Stimulated activated CD4-positive, alpha-beta T cell treated with anti-CD3 and anti-CD28 coated beads, Interleukin-2, amount 100 ng/mL, for 48 hours (primary cell): Measurements from ENCODE around the gene CENPU.
A peak's percentile ranks its signal among the peaks of the same experiment; 100 is the strongest.
"Not testable (repeated sequence)": the region's sequence is repeated elsewhere in the genome, so short reads cannot be mapped to it uniquely, and the experiment has no call there.

Experiments used
- DNase-seq, 2 donors: peaks; one replicate each; pipeline ENCODE4 v3.0.0-alpha.2; 2020

Gene CENPU, protein sequence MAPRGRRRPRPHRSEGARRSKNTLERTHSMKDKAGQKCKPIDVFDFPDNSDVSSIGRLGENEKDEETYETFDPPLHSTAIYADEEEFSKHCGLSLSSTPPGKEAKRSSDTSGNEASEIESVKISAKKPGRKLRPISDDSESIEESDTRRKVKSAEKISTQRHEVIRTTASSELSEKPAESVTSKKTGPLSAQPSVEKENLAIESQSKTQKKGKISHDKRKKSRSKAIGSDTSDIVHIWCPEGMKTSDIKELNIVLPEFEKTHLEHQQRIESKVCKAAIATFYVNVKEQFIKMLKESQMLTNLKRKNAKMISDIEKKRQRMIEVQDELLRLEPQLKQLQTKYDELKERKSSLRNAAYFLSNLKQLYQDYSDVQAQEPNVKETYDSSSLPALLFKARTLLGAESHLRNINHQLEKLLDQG

GRCh38 chr4:184733654-184734524, at the start of gene CENPU:
TSS of gene CENPU (minus strand) at chr4:184734096. CDS start at chr4:184734062, 34 bp downstream.
- DNase-seq = peak; percentile 92 to 94

DNA sequence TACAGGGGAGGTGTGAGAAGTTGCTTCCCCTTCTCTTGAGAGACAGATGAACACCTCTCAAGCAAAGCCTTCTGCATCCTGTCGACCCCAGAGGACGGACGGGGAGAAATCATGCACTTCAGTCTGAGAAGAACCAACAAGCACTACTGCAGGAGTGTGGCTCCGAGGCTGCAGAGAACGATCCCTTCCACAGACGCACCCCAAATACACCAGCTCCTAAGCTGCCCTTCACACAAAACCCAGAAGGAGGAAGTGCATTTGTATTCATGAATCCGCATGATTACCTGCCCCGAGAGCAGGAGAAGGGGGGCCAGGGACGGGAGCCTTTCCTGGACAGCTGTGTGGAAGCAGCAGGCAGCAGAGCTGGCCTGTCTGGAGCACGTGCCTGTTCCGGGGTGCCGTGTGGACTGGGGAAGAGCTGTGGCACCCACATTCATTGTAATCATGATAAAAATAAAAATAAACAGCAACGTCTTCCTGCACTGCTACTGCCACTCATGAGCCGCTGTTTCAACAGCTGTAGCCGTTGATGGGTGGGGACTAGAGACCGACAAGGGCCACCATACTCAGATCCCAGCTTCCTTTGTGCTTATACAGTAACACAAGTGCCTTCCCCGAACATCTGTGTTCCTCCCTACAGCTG, 49.0 kb upstream of the CENPU start:
- no peak for DNase-seq

DNA sequence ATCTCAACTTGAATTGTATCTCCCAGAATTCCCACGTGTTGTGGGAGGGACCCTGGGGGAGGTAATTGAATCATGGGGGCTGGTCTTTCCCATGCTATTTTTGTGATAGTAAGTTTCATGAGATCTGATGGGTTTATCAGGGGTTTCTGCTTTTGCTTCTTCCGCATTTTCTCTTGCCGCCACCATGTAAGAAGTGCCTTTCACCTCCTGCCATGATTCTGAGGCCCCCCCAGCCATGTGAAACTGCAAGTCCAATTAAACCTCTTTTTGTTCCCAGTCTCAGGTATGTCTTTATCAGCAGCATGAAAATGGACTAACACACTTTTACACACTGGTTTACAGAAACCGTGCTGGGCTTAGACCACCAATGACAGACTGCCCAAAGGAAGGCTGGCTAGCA, 45.3 kb upstream of the CENPU start:
- DNase-seq = not testable (repeated sequence)

DNA sequence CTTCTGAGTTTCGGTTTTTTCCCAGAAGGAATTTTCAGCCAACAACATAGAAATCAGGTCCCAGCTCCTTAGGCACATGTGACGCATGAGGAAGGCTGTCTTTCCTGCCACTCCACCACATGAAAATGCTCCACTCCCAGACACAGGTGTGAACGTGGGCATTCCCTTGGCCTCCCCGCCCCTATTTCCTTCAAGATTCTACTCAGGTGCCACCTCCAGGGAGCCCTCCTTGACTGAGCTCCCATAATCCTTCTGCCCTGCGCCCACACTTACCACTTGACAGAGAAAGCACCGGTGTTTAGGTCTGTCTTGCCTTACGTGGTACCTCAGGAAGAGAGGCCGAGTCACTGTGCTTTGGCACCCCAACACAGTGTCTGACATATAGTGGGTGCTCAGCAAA, 44.4 kb upstream of the CENPU start:
- DNase-seq = no peak

GRCh38 chr4:184776821-184777220, 42.9 kb upstream of the CENPU start:
- no peak for DNase-seq

GRCh38 chr4:184775854-184776555, 42.1 kb upstream of the CENPU start:
- no peak for DNase-seq

DNA sequence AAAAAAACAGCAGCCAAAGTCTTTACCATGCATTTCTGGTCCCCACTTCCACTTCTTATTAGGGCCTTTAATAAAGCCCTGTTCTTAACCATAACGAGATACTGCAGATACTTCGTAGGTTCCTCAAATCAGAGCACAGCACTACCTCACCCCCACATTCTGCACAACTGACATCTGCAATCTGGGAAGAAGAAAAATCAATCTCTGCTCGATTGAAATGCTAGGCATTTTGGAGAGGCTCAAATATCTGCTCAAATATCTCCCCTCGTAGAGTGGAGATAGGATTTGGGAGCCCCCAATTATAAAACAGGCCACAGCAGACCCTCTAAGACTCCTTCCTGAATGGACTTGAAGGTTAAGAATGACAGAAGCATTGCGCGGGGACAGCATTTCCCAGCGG, 40.3 kb upstream of the CENPU start:
- DNase-seq = no peak

- DNase-seq = no peak
Observed at GRCh38 chr4:184771416-184771815, 37.5 kb upstream of the CENPU start.

- no peak for DNase-seq
Observed at GRCh38 chr4:184769141-184769765, 35.4 kb upstream of the CENPU start.

GRCh38 chr4:184768296-184768695, 34.4 kb upstream of the CENPU start:
- no peak for DNase-seq

DNA sequence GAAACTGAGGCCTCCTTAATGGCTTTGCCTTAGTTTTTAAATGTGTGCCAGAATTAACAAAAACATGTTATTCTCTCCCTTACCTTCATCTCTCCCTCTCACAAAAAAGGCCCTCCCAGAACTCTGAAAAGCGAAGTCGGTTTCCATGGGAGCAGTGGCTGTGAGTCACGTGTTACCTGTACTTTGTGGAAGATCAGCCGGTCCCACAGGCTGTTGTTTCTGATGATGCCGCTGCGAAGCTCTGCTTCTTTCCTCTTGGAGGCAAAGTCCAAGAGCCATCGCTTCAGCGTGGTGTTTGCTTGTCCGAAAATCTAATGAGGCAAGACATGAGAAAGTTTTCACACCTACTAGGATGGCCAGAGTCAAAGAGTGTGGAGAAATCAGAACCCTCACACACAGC, 32.5 kb upstream of the CENPU start:
- no peak for DNase-seq

GRCh38 chr4:184765473-184766340, 31.8 kb upstream of the CENPU start:
- no peak for DNase-seq

- DNase-seq = no peak
Observed at GRCh38 chr4:184764601-184765000, 30.7 kb upstream of the CENPU start.

DNA sequence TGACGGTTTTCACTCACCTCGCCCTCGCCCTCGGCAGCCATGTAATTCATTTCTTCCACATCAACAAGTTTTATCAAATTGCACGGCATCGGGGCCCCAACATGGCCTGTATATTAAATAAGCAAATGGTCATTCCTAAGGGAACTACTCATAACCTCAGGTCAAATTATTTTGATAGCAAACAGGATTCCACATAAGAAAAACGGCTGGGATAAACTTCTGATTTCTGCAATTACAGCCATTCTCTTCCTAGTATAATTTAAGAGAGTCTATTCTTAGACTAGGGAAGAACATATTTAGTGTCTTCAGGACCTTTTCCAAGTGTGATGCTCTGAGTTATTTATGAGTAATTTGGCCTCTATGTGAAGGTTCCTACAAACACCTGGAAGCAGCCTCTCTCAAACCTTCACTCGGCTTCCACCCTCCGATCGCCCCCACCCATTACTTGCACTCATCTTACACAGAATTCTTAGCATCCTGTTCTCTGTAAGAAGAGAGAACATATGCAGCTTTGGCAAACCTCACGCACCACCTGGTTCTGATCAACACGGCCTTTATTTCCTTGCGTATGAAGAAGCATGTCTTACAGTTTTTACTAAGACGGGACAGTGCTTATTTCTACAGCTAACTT, 29.4 kb upstream of the CENPU start:
- DNase-seq = no peak

GRCh38 chr4:184762100-184762499, 28.2 kb upstream of the CENPU start:
- DNase-seq = peak in 1 of 2 donors; percentile 18

DNA sequence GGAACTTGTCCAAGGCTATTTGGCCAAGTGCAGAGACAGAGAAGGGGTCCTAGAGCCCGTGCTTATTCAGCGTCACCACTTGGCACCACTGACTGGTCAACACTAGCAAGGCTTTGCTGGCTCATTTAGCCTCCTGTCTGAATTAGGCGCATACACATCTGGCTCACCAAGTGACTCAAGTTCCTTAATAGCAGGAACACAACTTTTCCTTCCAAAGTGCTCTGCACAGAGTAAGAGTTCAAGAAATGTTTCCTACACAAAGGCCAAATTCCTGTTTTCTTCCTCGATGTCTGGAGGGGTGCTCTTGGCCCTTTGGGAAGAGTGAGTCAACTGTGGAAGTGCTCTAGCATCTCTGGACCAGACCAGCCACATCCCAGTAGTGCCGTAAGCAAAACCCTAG, 26.8 kb upstream of the CENPU start:
- no peak for DNase-seq

GRCh38 chr4:184757810-184758209, 23.9 kb upstream of the CENPU start:
- no peak for DNase-seq

- no peak for DNase-seq
Observed at GRCh38 chr4:184756399-184756798, 22.5 kb upstream of the CENPU start.

DNA sequence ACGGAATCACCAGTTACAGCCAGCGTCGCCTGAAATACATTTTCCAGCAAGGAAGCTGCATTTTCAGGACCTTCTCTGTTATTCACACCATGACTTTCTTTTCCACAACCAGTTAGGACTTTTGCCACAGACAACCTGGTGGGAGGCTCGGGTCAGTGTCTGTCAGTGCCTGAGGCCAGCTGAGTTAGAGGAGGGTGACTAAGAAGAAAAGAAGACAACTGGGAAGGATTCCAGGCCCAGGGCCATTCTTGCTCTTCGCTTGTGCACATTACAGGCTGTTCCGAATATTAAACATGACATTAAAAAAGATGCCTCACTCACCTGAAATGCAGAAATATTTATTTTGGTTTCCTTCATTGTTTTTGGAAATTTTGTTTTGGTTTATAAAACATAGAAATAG, 21.4 kb upstream of the CENPU start:
- DNase-seq = no peak

GRCh38 chr4:184752496-184753275, 18.8 kb upstream of the CENPU start:
- no peak for DNase-seq
